K562 (cell line): ENCODE results near the gene ZMAT2. TPM values are rescaled to one million over a fixed set of nuclear protein-coding genes. Genes with fewer than 3 reads are reported as not detected.

Experiments
- FOXA1 ChIP-seq: fragments of 450-650 bp; IDR thresholded peaks from 2 replicates; pipeline ENCODE4 v1.6.1; 2016; ENCODE audit warnings: mild to moderate bottlenecking, borderline replicate concordance
- MBD2 ChIP-seq: sonication (generic); IDR thresholded peaks from 2 replicates; pipeline ENCODE4 v1.6.1; 2016; ENCODE audit warnings: low read depth, borderline replicate concordance
- NONO ChIP-seq, 2 experiments: fragments of 200-400 bp in 1 of 2; fragments of 450-650 bp in 1 of 2; formaldehyde crosslinking in 1 of 2; IDR thresholded peaks; 2 replicates each; pipeline ENCODE4 v1.6.1; 2017; ENCODE audit warnings: low read depth in 2 of 2, mild to moderate bottlenecking in 2 of 2, moderate library complexity in 2 of 2, low read length in 1 of 2
- PKNOX1 ChIP-seq: fragments of 450-650 bp; IDR thresholded peaks from 2 replicates; pipeline ENCODE4 v1.6.1; 2016
- ZNF274 ChIP-seq: IDR thresholded peaks from 2 replicates; pipeline ENCODE4 v1.6.1; 2011; ENCODE audit warnings: low read depth, mild to moderate bottlenecking, low read length, moderate library complexity, borderline replicate concordance
- ZNF551 ChIP-seq: fragments of 250-450 bp; sonication (Bioruptor Pico); IDR thresholded peaks from 2 replicates; pipeline ENCODE4 v1.5.0; 2021; ENCODE audit warnings: mild to moderate bottlenecking, moderate library complexity
- polyA plus RNA-seq, 8 experiments: library from polyadenylated mRNA; depleted of rRNA in 4 of 8; stranded (reverse) in 5 of 8; unstranded in 3 of 8; fragments of >200 nt; fragmentation: Nextera tagmentation in 2 of 8; fragmentation: Illumina TruSeq in 1 of 8; extraction: Ambion mirVana in 2 of 8; extraction: Trizol in 1 of 8; gene quantifications; 2 replicates each; pipeline versions ENCODE4 v1.2.1 to v1.2.3, GENCODE V29; 2011 to 2014; ENCODE audit warnings: inconsistent platforms in 1 of 8, missing spikeins in 1 of 8
- total RNA-seq, 7 experiments: library from RNA; depleted of rRNA in 6 of 7; stranded (reverse); fragments of >200 nt in 6 of 7; fragmentation: Illumina TruSeq in 2 of 7; extraction: Trizol in 2 of 7; gene quantifications; 2 replicates each; pipeline versions ENCODE4 v1.2.1 to v1.2.3, GENCODE V29; 2011 to 2021; ENCODE audit warnings: low replicate concordance in 1 of 7
- TF ChIP-seq, protein P1 (sequence below): fragments of 250-450 bp; sonication (Bioruptor Pico); IDR thresholded peaks from 2 replicates; pipeline ENCODE4 v1.5.0; 2021; ENCODE audit warnings: mild to moderate bottlenecking, borderline replicate concordance

The ZMAT2 gene
- total and polyA plus RNA-seq, 9 of the 15 experiments (the other 6 are each of a cell fraction or from before 2014, with no cell fraction given) = 44.2 to 101 (median 69.2) TPM

DNA sequence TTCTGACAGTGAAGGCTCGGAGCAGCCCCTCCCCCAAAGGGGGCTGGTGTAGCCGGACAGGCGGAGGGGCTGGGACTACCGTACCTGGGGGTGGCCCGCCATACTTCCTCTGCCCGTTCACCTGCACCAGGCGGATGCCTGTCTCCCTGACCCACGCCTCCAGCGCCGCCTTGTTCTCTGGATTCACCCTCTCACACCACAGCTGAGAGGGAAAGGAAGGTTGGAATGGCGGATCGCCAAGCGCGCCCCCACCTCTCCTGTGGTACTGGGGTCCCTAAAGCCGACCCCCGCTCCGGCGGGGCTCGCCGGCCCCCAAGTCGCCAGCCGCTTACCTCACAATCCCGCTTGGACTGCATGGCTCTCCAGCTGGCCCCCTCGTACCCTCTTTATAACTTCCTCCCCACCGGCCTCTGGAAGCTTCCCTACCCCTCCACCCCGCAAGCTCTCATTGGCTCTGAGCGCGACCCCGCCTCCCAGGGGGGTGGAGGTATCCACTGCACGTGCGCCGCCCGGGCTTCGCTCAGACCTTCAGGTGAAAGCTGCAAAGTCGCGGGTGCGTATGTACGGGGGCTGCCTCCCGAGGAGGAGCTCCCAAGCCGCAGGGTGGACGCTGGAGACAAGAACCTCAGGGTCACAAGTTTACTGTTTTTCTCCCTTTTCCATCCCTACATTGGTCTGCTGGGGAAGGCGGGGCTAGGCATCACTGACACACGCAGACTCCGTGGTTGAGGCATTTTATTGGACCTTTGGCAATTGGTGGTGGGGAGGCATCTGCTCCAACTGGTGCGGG lies 26.9 kb upstream of the ZMAT2 start, which contains the start of gene DND1 (continued):
- TF ChIP-seq FOXA1 (no peak), ZNF551 (CRISPR knock-in tag) (no peak), MBD2 (no peak), ZNF274 (no peak), NONO (IDR thresholded peaks at IDR 0.05; ENCODE audit: low read depth in 2 of 2, low read length in 1 of 2) (no peak), PKNOX1 (no peak)
- TF ChIP-seq, protein P1, sequence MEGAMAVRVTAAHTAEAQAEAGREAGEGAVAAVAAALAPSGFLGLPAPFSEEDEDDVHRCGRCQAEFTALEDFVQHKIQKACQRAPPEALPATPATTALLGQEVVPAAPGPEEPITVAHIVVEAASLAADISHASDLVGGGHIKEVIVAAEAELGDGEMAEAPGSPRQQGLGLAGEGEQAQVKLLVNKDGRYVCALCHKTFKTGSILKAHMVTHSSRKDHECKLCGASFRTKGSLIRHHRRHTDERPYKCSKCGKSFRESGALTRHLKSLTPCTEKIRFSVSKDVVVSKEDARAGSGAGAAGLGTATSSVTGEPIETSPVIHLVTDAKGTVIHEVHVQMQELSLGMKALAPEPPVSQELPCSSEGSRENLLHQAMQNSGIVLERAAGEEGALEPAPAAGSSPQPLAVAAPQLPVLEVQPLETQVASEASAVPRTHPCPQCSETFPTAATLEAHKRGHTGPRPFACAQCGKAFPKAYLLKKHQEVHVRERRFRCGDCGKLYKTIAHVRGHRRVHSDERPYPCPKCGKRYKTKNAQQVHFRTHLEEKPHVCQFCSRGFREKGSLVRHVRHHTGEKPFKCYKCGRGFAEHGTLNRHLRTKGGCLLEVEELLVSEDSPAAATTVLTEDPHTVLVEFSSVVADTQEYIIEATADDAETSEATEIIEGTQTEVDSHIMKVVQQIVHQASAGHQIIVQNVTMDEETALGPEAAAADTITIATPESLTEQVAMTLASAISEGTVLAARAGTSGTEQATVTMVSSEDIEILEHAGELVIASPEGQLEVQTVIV (CRISPR knock-in tag) = no peak
